Keratinocyte (primary cell): ENCODE results near the gene NKX1-2. TPM values are rescaled to one million over a fixed set of nuclear protein-coding genes. Genes with fewer than 3 reads are reported as not detected.
A peak's percentile ranks its signal among the peaks of the same experiment; 100 is the strongest.

Experiments used
- DNase-seq: peaks from one replicate; pipeline ENCODE4 v3.0.0-alpha.2; 2011; ENCODE audit warnings: low read depth, missing footprints, low spot score
- FAIRE-seq: peaks from 2 replicates; lab custom pipeline; 2011; peaks lifted over from hg19 to GRCh38; lab: Jason Lieb, UNC
- H2AFZ ChIP-seq: 2 replicates; pipeline ENCODE4 v1.6.0; 2012; ENCODE audit warnings: low read length, control low read depth, inconsistent platforms; ENCODE audit not compliant: control insufficient read depth
- H3K27ac ChIP-seq: 2 replicates; pipeline ENCODE4 v1.5.1; 2011; ENCODE audit warnings: low read length; ENCODE audit not compliant: control insufficient read depth, insufficient read depth
- H3K27me3 ChIP-seq: 3 replicates; pipeline ENCODE4 v1.6.0; 2011; ENCODE audit warnings: low read length; ENCODE audit not compliant: control insufficient read depth, insufficient read depth; ENCODE audit errors: extremely low read depth
- H3K36me3 ChIP-seq, 2 experiments: 2 replicates in 1 of 2; 3 replicates in 1 of 2; pipeline ENCODE4 v1.5.1; 2011; ENCODE audit warnings: low read length in 2 of 2, mild to moderate bottlenecking in 1 of 2; ENCODE audit not compliant: control insufficient read depth in 2 of 2, insufficient read depth in 2 of 2; ENCODE audit errors: extremely low read depth in 1 of 2
- H3K4me1 ChIP-seq: 3 replicates; pipeline ENCODE4 v1.5.1; 2011; ENCODE audit warnings: low read length; ENCODE audit not compliant: control insufficient read depth, insufficient read depth; ENCODE audit errors: extremely low read depth
- H3K4me2 ChIP-seq: 3 replicates; pipeline ENCODE4 v1.6.0; 2011; ENCODE audit warnings: low read depth, low read length; ENCODE audit not compliant: control insufficient read depth, insufficient read depth; ENCODE audit errors: extremely low read depth
- H3K4me3 ChIP-seq, 3 experiments: fragments of 200-600 bp in 1 of 3; sonication (generic) in 1 of 3; 2 replicates in 2 of 3; 3 replicates in 1 of 3; pipeline ENCODE4 v1.5.1; 2011 to 2016; ENCODE audit warnings: low read length in 3 of 3, mild to moderate bottlenecking in 3 of 3, control low read depth in 2 of 3, inconsistent platforms in 1 of 3, low read depth in 1 of 3, mixed read lengths in 1 of 3, mixed run types in 1 of 3, moderate library complexity in 1 of 3; ENCODE audit not compliant: control insufficient read depth in 2 of 3, insufficient read depth in 2 of 3; ENCODE audit errors: extremely low read depth in 1 of 3
- H3K79me2 ChIP-seq: 2 replicates; pipeline ENCODE4 v1.6.0; 2012; ENCODE audit warnings: low read length; ENCODE audit not compliant: control insufficient read depth, insufficient read depth
- H3K9ac ChIP-seq: 3 replicates; pipeline ENCODE4 v1.6.0; 2011; ENCODE audit warnings: low read length; ENCODE audit not compliant: control insufficient read depth, insufficient read depth; ENCODE audit errors: extremely low read depth
- H3K9me1 ChIP-seq: 3 replicates; pipeline ENCODE4 v1.6.0; 2011; ENCODE audit warnings: low read length; ENCODE audit not compliant: control insufficient read depth, insufficient read depth; ENCODE audit errors: extremely low read depth
- H3K9me3 ChIP-seq: 2 replicates; pipeline ENCODE4 v1.5.1; 2012; ENCODE audit warnings: low read depth, low read length; ENCODE audit not compliant: control insufficient read depth
- H4K20me1 ChIP-seq: 3 replicates; pipeline ENCODE4 v1.6.0; 2011; ENCODE audit warnings: low read length; ENCODE audit not compliant: control insufficient read depth, insufficient read depth; ENCODE audit errors: extremely low read depth
- CTCF ChIP-seq, 3 experiments: IDR thresholded peaks in 1 of 3; conservative IDR thresholded peaks in 1 of 3; optimal IDR thresholded peaks in 1 of 3; 2 replicates in 2 of 3; 3 replicates in 1 of 3; pipeline versions ENCODE3 to v1.5.1; 2011; ENCODE audit warnings: low read length in 3 of 3, mild to moderate bottlenecking in 3 of 3, moderate library complexity in 2 of 3, control low read depth in 1 of 3, inconsistent platforms in 1 of 3; ENCODE audit not compliant: insufficient read depth in 2 of 3; ENCODE audit errors: extremely low read depth in 1 of 3
- EZH2 ChIP-seq: IDR thresholded peaks from one replicate; pipeline ENCODE4 v1.6.1; 2012; ENCODE audit warnings: inconsistent platforms, mild to moderate bottlenecking, low read length, moderate library complexity
- dilution Hi-C: fragments of 300-500 bp; cut with MboI; formaldehyde crosslinking; loops from one replicate; pipeline ENCODE4 v1.7.0; 2020; ENCODE audit warnings: low sequenced_read_pairs; ENCODE audit not compliant: extremely low pct_ligation_motif_present
- polyA plus RNA-seq, 5 experiments: library from polyadenylated mRNA; depleted of rRNA in 3 of 5; stranded (reverse) in 3 of 5; stranded (forward) in 1 of 5; unstranded in 1 of 5; fragments of >200 nt; gene quantifications; 1 replicate in 1 of 5; 2 replicates in 3 of 5; 3 replicates in 1 of 5; pipeline versions ENCODE4 v1.2.1 to v1.2.3, GENCODE V29; 2011 to 2012; ENCODE audit warnings: missing spikeins in 2 of 5, low read depth in 1 of 5, low replicate concordance in 1 of 5

The NKX1-2 gene
- polyA plus RNA-seq, 1 donor (not counting 4 experiments of a cell fraction or from before 2014, with no cell fraction given) = 1.9 TPM

GRCh38 chr10:124418726-124419501, 30.9 kb downstream of the NKX1-2 start, which contains the start of gene OAT:
TSS of gene OAT (minus strand) at chr10:124418923. CDS start at chr10:124412171, 6,752 bp downstream.
- no peaks in the 10 kb centered on the region for H3K9me1 ChIP-seq
- no peaks in the 10 kb centered on the region for H3K36me3 ChIP-seq
- H2AFZ ChIP-seq = peak within 1 kb of the TSS; percentile 81
- H3K27ac ChIP-seq = peak within 1 kb of the TSS; percentile 76
- peak; percentile 43 for FAIRE-seq
- peak; percentile 87 for DNase-seq
- TF ChIP-seq CTCF (optimal IDR thresholded peaks at IDR 0.05 in 1 of 3, IDR thresholded peaks at IDR 0.05 in 1 of 3, conservative IDR thresholded peaks at IDR 0.05 in 1 of 3; ENCODE audit: extremely low read depth in 1 of 3, insufficient read depth in 2 of 3, low read length in 3 of 3) = peak in 1 of 3 experiments; percentile 17
- TF ChIP-seq EZH2 = no peak
- H3K4me1 ChIP-seq = peaks cover 25% of the 10 kb centered on the region
- H3K27me3 ChIP-seq = no peaks in the 10 kb centered on the region
- dilution Hi-C loops = no loop called here
- H3K79me2 ChIP-seq = peaks cover 46% of the 10 kb centered on the region
- H4K20me1 ChIP-seq = peaks cover 5% of the 10 kb centered on the region
- peak within 1 kb of the TSS; percentile 76 to 85 (median 78) for H3K4me3 ChIP-seq
- no peaks in the 10 kb centered on the region for H3K9me3 ChIP-seq
- peak within 1 kb of the TSS; percentile 81 for H3K9ac ChIP-seq
- H3K4me2 ChIP-seq = peak within 1 kb of the TSS; percentile 84

- Histone ChIP-seq H2AFZ (no peak overlapping the region), H3K9me1 (no peaks in the 10 kb centered on the region), H3K4me1 (peaks cover 31% of the 10 kb centered on the region), H4K20me1 (peaks cover 10% of the 10 kb centered on the region), H3K4me3 (peak overlapping the region; percentile 76 to 85 (median 78)), H3K36me3 (peaks cover 0 to 2% of the 10 kb centered on the region in 2 experiments), H3K79me2 (peaks cover 54% of the 10 kb centered on the region), H3K27me3 (no peaks in the 10 kb centered on the region), H3K27ac (peak overlapping the region; percentile 76), H3K9me3 (no peaks in the 10 kb centered on the region), H3K4me2 (peak overlapping the region; percentile 84), H3K9ac (peak overlapping the region; percentile 81)
- FAIRE-seq (no peak), DNase-seq (no peak)
- no peak for TF ChIP-seq EZH2
- peak in 1 of 3 experiments; percentile 36 for TF ChIP-seq CTCF (optimal IDR thresholded peaks at IDR 0.05 in 1 of 3, IDR thresholded peaks at IDR 0.05 in 1 of 3, conservative IDR thresholded peaks at IDR 0.05 in 1 of 3; ENCODE audit: extremely low read depth in 1 of 3, insufficient read depth in 2 of 3, low read length in 3 of 3)
- dilution Hi-C loops = no loop called here
These were observed 31.7 kb downstream of the NKX1-2 start for GRCh38 chr10:124417895-124418725.
